Muscle of back (tissue), 11 donors: Measurements from ENCODE around the gene TRPM3. TPM values are rescaled to one million over a fixed set of nuclear protein-coding genes. Genes with fewer than 3 reads are reported as not detected.
"Not testable (repeated sequence)": the region's sequence is repeated elsewhere in the genome, so short reads cannot be mapped to it uniquely, and the experiment has no call there.

Source experiments
- DNase-seq, 3 donors: peaks; one replicate each; pipeline versions ENCODE4 v3.0.0 to v3.0.0-alpha.2; 2013
- polyA plus RNA-seq, 10 donors: library from polyadenylated mRNA; unstranded; fragments of 120-200 nt; gene quantifications; one replicate each; pipeline ENCODE4 v1.2.1, GENCODE V29; 2013; ENCODE audit not compliant: insufficient read length in 10 of 10

The TRPM3 gene
- polyA plus RNA-seq, 10 donors, result 0.13 to 0.67 (median 0.31) TPM

DNA sequence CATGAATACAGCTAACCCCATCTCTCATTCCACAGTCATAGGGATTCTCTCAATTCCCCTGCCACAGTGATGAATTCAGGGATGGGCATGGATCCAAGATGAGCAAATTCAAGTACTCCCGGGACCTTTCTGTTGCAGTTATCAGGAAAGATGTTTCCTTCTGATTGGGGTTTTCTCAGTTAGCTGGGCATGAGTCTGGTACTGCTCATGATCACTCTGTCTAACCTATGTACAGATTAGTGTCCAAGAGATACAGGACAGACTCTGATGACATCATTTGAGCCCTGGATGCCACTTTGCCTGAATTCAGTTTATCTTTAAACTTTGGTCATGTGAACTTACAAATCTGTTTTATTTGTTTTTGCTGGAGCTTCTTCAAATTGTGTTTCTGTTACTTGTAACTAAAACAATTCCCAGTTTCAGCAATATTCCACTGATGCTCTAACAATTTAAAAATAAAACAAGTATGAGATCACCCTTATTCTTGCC, 449.2 kb downstream of the TRPM3 start:
- peak; percentile 10 to 54 (median 24) for DNase-seq

DNA sequence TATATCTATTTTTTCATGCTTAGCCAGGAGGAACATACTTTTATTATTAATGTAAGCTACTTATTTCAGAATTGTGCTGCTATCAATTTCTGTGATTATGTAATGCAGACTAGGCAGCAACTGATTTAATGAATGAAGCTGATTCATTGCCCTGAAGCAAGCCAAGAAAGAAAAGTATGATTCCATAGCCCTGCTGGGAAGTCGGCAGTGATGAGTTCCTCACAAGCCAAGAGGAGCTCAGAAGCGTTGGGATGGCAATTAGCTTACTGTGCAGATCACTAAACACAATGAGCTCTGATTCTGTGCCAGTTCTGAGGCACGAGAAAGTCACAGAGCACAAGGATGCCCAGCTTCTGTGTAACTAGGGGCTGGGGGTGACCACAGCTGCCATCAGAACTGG, 452.7 kb downstream of the TRPM3 start:
- DNase-seq, result peak in 1 of 3 donors; percentile 8

DNA sequence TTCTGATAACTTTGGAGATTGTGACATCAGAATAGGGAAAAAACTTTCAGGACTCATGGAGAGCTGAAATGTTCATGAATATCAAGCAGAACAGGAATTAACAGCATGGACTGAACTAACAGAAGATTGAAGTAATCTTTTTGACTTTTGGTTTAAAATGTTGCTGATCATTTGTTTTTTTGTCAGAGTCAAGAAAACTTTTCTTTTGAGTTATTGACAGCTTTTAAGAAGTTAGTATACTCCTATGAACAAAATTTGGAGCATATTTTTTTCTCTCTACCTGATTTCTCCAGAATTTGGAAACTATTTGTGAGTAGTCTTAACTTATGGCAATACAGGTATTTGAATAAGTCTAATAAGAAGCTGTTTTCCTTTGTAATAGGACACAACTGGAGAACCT, 462.7 kb downstream of the TRPM3 start:
- DNase-seq, result no peak

DNA sequence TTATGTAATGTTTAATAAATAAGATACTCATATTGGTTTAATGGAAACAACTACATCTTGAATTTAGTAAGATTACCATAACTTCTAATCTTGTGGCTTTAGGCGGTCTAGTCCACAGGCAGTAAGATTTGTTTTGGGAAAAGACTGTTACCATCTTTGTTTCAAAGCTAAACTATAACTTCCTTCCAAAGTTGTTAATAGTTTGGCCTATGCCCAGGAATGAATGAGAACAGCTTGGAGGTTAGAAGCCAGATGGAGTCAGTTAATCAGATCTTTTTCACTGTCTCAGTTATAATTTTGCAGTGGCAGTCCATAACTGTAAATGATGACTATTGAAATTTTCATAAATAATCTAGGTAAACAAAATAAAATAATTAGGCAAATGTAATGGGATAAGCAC, 465.1 kb downstream of the TRPM3 start:
- DNase-seq, result peak in 2 of 3 donors; percentile 21 to 45

DNA sequence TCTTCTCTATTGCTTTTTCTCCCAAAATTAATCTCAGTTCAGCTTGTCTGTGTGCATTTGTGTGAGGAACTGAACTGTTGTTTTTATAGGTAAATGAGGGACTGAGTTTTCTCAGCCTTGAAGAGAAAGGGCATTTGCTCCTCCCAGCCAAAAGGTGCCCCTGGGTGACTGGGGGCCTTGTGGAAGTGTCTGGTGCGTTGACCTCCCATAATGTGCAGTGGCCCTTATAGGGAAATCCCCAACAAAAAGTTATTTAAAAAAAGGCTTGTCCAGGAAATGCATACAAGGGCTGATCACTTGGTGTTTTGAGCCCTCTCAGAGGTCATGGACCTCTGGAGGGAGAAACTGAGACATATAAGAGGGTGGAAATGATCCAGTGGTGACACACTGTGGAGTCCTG, 467.3 kb downstream of the TRPM3 start:
- no peak for DNase-seq

DNA sequence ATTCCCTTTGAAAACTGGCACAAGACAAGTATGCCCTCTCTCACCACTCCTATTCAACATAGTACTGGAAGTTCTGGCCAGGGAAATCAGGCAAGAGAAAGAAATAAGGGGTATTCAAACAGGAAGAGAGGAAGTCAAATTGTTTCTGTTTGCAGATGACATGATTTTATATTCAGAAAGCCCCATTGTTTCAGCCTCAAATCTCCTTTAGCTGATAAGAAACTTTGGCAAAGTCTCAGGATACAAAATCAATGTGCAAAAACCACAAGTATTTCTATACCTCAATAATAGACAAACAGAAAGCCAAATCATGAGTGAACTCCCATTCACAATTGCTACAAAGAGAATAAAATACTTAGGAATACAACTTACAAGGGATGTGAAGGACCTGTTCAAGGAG, 476.8 kb downstream of the TRPM3 start:
- DNase-seq, result not testable (repeated sequence)

DNA sequence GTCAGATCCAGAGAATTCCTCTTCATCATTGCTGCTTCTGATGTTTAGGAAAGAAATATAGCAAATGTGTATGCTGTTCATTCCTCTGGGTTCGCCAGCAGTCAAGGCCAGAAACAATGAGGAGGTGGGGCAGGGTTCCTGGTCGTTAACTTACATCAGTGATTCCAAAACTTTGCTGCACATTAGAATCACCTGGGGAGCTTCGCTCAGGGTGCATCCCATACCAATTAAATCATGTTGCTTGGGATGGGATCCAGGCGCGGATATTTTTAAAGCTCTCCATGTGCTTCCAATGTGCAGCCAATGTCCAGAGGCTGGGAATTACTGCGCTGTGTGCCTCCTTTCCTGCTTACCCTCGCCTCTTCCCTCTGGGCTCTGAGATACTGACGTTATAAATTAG, 479.1 kb downstream of the TRPM3 start:
- DNase-seq, result peak in 2 of 3 donors; percentile 82 to 92

DNA sequence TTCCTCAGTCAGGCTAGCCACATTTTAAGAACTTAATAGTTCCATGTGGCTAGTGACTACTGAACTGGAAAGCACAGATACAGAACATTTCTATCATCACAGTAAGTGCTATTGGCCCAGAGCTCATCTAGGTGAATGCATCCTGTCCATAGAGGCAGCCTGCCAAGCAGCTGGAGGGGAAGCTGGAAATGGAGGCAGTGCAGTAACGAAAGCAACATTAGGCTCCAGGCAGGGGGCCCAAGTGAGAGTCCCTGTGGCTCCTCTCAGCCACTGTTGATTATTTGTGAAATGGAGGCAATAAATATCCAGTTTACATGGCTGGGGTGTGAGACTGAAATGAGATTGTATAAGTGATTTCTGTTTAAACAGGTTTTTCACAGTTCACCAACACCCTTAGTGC, 479.8 kb downstream of the TRPM3 start:
- peak in 2 of 3 donors; percentile 80 to 88 for DNase-seq

DNA sequence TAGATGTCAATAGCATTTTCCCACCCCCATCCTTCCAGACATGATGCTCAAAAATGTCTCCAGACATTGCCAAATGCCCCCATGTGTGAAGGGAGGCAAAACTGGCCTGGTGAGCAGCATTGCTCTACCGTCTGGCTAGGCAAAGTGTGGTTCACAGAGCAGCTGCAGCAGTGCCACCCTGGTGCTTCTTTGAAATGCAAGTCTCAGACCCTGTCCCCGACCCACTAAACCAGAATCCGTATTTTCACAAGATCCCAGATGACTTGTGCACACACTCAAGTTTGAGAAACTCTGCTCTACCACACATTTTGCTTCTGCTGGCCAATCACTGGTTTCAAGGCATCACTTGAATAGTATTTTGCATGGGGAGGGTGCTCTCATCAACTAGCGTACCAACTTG, 480.4 kb downstream of the TRPM3 start:
- peak in 1 of 3 donors; percentile 19 for DNase-seq

DNA sequence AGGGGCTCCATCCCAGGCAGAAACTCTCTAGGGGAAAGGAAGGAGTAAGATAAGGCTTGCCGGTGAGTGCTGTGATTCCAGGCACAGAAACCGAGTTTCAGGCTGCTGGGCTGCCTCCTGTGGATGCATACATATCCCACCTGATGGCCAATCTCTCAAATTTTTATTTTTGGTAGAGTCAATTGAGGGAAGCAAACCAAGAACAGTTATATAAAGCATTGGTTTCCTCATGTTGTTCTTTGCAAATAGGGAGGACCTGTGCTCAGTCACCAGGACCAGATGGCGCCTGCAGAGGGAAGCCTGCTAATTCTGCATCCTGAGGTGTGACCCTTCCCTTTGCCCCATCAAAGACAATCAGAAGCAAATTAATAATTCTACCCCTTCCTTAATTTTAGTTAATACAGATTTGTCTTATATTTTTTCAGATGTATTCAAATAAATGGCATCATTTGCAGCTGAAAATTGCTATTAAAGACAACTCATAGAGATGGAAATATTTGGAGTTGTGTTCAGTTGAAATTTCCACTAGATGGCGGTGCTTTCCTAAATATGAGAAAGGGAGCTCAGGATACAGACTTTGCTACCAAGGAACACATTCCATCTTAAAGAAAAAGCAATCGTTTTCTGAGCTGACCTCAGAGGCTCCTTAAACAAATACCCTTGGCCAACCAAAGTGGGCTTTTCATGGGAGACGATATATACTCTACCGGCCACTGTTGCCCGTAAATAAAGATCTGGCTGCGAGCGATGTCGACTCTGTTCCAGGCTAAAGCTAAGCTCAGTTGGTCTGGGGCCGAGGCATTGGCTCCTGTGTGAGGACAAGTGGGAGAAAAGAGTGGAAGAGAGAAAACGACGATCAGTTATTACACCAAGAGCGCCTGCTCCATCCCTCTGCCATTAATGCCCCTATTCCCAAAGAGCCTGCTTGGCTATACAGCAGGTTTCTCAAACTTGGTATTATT, 481.3 kb downstream of the TRPM3 start:
- peak; percentile 60 to 82 (median 70) for DNase-seq

DNA sequence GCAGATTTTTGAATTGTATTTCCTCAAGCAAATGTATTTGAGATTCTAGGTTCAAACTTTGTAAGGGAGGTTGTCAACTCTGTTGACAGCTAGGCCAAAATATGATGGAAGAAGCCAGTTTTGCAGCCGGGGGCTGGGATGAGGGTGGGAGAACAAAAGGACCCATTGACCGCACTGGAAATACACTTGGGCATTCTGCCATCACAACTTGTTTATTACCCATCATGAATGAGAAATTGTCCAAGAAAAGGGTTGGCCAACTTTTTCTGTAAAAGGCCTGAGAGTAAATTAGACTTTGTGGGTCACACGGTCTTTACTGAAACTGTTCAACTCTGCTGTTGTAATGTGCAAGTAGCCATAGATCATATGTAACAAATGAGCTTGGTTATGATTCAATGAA, 485.6 kb downstream of the TRPM3 start:
- DNase-seq, result no peak

DNA sequence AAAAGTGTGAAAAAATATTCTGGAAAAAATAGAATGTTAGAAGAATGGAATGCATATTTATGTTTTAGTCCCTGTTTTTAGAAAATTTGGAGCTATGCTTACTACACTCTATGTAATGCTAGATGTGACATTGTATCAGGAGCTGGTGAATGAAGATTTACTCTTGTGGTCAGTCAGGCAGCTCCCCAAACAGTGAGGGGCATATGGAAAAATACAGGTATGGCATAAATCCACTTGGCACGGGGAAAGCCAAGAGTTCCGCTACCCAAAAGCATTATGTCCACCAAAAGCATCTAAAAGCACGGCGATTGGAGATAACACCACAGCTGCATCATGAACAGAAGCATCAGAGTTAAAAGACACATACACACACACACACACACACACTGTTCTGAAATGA, 486.7 kb downstream of the TRPM3 start:
- no peak for DNase-seq

DNA sequence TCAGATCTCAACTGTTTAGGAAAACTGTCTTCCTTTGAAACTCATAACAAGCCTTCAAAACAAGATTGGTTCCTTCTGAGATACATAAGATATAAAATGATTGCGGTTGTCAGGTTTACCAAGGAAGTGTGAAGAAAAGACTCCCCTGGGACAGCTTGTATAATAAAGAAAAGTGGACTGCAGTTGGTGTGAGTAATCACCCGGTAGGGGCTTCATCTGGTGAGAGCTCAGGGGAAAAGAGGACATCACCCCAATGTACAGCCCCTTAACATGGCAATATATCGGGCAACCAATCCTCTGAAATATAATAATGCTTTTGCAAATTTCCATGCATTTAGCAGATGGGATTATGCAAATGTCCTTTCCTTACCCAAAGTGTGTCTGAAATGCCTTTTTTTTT, 490.4 kb downstream of the TRPM3 start:
- DNase-seq, result no peak

DNA sequence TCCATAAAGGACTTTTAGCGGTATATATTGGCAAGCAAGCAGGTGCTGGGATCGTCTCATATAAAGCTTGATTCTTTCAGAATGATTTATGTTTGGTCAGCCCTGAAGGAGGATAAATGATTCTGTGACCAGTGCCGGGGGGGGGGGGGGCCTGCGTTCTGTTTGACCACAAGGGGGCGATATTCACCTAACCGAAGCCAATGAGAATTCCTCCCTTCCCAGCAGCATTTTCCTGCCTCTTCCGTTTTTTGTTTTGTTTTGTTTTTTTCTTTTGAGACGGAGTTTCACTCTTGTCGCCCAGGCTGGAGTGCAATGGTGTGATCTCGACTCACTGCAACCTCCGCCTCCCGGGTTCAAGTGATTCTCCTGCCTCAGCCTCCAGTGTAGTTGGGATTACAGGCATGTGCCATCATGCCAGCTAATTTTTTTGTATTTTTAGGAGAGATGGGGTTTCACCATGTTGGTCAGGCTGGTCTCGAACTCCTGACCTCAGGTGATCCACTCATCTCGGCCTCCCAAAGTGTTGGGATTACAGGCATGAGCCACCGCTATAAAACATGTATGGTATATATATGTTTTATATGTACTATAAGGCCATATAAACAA, 492.2 kb downstream of the TRPM3 start:
- not testable (repeated sequence) for DNase-seq

DNA sequence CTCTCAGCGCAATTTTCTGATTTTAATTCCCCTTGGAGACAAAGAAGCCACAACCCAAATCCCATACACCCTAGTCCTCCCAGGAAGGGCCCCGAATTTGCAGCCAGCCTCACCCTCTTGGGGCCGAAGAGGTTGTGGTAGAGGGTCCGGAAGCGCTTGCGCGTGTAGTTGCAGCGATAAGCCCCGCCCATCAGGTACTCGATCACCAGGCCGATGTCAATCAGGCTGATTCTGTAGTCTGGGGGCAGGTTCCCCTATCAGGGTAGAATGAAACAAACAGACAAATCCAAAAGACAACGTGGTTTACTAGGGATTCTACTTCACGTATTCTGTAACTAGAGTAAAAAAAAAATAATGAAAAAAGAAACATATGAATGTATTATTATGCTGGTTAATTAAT, 496.3 kb downstream of the TRPM3 start:
- no peak for DNase-seq

DNA sequence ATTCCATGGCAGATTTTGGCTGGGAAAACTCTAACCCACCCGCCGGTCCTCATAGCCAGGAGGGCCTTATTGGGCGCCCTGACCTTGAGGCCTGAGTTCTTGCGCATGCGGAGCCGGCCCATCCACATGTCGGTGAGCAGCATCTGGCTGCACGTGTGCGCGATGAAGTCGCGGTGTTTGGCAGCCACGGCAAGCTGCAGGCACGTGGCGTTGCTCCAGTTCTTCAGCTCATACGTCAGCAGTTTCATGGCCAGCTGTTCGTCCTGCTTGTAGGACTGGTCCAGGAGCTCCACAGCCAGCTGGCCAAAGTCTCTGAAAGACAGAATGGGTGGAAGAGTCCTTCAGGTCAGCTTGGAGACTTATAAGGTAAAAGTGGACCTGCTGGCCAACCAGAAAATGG, 502.6 kb downstream of the TRPM3 start:
- DNase-seq, result peak in 1 of 3 donors; percentile 47

DNA sequence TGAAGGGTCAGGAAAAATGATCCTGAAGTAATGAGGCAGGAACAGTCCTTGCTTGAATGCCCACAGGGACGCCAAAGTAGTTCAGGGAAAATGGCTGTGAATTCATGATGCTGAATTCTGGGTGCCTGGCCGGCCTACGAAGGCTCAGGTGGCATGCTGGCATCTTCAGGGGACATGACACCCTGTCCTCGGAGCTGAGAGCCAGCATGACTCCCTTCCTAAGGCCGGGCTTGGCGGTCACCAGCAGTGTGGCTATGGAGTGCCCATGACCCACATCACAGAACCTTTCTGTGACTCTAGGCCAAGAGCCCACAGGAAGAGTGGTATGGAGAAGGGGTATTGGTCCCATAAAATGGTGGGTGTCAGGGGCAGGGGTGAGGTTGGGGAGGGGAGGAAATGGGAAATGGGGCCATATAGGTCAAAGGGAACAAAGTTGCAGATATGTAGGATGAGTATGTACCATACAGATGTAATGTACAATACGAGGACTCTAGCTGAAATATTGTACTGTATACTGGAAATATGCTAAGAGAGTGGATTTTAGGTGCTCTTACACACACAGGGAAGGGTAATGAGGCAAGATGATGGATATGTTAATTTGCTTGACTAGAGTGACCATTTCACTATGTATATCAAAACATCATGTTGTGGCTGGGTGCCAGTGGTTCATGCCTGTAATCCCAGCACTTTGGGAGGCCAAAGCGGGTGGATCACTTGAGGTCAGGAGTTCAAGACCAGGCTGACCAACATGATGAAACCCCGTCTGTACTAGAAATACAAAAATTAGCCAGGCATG, 504.2 kb downstream of the TRPM3 start:
- DNase-seq, result no peak

DNA sequence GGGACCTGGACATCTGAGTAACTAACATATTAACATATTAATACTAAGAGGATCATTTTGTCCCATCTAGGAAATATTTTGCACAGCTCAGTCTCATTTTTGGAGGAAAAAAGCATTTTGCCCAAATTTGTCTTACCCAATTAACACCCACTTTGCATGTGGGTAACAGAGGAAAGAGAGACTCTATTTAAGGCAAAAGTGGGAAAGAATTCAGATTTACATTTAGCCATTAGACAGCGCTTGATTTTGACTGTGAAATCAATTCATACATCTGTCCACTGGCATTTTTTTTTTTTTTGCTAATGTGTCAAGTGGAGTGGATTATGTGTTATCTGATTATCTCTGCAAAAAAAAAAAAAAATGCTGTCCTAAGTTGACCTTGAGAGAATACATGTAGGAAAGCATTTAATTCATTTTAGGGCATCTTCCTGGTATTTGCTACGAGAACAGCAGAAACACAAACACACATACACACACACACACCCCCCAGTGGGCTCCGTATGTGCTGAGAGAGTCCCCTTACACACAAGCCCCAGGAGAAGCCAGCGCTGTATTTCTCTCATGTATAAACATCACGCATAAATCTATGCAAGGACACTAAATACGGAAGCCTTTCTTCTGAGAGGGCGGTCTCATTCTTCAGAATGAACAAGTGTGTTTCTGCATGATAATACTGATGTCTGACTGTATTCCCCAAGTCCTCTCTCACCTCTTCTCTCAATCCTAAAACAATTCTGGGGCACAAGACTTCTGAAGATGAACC, 505.0 kb downstream of the TRPM3 start:
- DNase-seq, result no peak

DNA sequence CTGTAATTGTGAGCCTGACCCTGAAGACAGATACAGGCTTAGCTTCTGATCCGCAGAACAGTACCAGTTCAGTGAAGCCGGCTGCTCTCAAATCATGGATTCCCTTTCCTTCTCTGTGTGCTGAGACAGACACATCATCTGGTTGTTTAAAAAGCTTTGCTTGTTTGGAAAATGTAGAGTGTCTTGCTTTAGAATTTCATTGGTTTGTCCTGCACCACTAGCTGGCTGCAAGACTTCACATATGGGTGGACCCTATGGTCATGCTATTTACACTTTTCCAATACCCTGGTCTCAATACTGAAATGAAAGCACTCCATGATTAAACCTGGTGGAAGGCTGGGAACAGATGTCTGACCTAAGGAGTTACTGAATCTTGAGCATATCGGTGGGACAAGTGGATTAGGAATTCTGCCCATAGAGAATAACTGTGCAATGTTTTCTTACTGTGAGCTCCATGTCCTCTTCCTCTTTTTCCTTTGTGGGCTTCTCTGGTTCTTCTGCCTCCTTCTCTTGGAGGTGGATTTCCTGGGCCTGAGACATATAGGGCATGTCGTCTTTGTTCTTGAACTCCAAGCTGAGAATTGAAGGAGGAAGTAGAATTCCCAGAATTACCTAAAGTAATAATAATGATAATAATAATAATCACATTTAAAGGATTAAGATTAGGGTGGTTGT, 505.8 kb downstream of the TRPM3 start:
- no peak for DNase-seq

DNA sequence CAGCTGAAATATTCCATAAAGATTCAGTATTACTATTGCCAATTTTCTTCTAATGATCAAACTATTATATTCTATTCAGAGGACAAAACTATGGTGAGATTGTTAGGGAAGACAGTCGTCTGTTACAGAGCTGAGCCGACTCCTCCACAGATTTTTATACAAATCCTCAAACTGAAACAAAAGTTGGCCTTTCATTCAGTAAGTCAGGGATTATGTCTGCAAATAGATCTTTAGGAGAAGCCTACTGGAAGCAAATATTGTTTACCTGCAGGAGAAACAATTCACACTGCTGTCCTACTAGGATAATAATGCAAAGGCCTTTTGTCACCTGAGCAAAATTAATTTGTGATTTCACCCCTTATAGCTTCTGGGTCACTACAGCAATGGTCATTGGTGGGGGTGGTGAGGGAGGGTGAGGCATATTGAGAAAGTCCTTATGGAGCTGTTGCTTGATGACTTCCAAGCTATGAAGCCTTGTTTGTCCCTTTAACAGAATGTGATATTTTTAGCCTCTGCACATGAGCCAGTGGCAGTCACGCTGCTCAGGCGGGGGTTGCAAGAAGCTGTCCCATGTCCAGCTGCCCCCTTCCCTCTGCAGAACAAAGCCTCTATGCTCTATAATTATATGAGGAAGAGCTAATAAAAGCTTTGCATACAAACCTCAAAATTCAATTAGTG, 506.5 kb downstream of the TRPM3 start:
- DNase-seq, result peak in 1 of 3 donors; percentile 45
